ENCODE data around the gene ZNHIT2. TPM values are rescaled to one million over a fixed set of nuclear protein-coding genes. Genes with fewer than 3 reads are reported as not detected.

The ZNHIT2 gene
- total and polyA plus RNA-seq, 8 donors, result 3.1 to 10.6 (median 5.8) TPM

DNA sequence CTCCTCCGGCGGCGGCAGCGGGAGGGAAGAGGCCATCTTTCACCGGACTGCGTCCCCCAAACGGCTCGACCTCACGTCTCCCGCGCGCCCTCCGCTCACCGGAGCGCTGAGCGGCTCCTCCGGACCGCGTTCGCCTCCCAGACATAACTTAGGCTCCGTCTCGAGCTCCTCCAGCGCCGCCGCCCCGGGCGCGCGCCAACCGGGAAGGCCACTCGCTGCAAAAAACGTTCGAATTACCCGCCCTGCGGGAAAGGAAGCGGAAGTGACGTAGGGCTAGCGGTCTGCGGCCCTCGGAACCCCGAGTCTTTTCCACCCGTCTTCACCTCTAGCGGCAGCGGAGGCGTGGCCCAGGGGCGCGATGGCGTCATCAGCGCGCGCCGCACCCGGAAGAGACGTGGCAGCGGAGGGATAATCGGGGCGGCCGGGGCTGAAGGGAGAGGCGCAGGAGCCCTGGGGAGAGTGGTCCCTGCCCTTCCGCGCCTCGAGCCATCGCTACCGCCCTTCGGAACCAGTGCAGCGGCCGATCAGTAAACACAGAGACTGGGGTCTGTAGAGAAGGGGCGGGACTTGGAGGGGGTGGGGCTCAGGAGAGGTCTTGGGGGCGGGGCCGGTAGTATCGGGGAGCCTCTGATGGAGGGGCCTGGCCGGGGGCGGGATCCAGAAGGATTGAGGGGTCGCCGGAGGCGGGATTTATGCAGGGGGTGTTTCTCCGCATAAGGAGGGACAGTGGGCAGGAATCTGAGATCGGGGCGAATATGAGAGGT lies 33.5 kb downstream of the ZNHIT2 start, which contains the start of the genes CDCA5 and ZFPL1:
Gene CDCA5 (minus strand): TSS at position 207 of the 764 bp plus-strand sequence. CDS start 62 bp downstream, at position 145.
Gene ZFPL1 (plus strand): TSS at position 389 of the 764 bp plus-strand sequence. CDS start 477 bp downstream, outside the sequence.
- H3K36me3 ChIP-seq, result peaks cover 0 to 40% of the 10 kb centered on the region in 2 donors

DNA sequence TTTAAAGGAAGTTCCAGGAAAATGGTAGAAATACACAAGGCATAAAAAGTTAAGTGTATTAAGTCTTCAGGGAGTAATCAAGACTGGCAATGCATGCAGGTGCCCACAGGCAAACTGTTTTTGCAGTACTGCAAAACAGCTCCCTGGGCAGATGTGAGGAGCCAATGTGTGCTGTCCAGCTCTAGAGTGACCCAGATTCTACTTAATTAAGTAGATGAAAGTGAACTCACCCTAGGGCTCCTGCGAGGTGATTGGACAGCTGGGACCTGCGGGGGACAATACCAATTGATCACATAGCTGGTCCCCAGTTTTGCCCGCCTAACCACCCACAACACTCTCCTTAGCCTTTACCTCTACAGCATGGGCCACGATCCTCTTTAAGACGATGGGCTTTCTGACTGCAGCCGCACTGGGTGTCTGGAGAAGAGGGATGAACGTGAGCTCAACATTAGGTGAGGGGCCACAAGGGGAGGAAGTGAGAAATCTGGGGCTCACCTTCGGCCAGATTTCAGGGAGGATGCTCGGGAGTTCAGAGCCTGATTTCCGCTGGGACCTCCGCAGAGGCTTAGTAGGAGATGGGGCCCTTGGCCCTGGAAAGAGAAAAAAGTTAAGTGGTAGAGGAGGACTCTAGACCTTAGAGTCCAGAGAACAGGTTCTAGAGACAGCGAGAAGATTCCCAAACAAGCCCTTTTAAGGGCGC lies 34.2 kb downstream of the ZNHIT2 start:
- Histone ChIP-seq H3K4me3 (peak overlapping the region; percentile 79 to 85), H3K9me3 (no peaks in the 10 kb centered on the region), H3K36me3 (peaks cover 0 to 33% of the 10 kb centered on the region in 2 donors), H3K27me3 (no peaks in the 10 kb centered on the region), H3K4me1 (peaks cover 9 to 27% of the 10 kb centered on the region in 2 donors), H3K27ac (peak overlapping the region in 1 of 2 donors; percentile 90)
- no peak for TF ChIP-seq CTCF (IDR thresholded peaks at IDR 0.05)
- DNase-seq (no peak), ATAC-seq (no peak)
- intact Hi-C loops (cut with DNase I), result no loop called here

More for the DNA sequence above, 33.5 kb downstream of the ZNHIT2 start, which contains the start of the genes CDCA5 and ZFPL1:
- intact Hi-C loops (cut with DNase I), result no loop called here
- DNase-seq, result peak; percentile 94 to 98 (median 96)
- H3K4me1 ChIP-seq, result peaks cover 9 to 27% of the 10 kb centered on the region in 2 donors
- peak; percentile 96 for ATAC-seq
- peak within 1 kb of the TSS; percentile 90 to 92 for H3K27ac ChIP-seq
- no peaks in the 10 kb centered on the region for H3K27me3 ChIP-seq
- H3K9me3 ChIP-seq, result no peaks in the 10 kb centered on the region
- no peak for TF ChIP-seq CTCF (IDR thresholded peaks at IDR 0.05)
- peak within 1 kb of the TSS; percentile 79 to 85 for H3K4me3 ChIP-seq

GRCh38 chr11:65078786-65079342 lies 38.6 kb downstream of the ZNHIT2 start:
- no peak overlapping the region for H3K27ac ChIP-seq
- intact Hi-C loops (cut with DNase I), result no loop called here
- no peaks in the 10 kb centered on the region for H3K36me3 ChIP-seq
- ATAC-seq, result no peak
- H3K4me3 ChIP-seq, result no peak overlapping the region
- TF ChIP-seq CTCF (IDR thresholded peaks at IDR 0.05), result no peak
- H3K27me3 ChIP-seq, result no peaks in the 10 kb centered on the region
- no peaks in the 10 kb centered on the region for H3K9me3 ChIP-seq
- H3K4me1 ChIP-seq, result peaks cover 0 to 9% of the 10 kb centered on the region in 2 donors
- no peak for DNase-seq

GRCh38 chr11:65078151-65078550 lies 39.4 kb downstream of the ZNHIT2 start:
- DNase-seq (peak in 1 of 4 donors; percentile 7), ATAC-seq (peak; percentile 91)
- TF ChIP-seq CTCF (IDR thresholded peaks at IDR 0.05), result peak; percentile 50 to 77
- peaks cover 0 to 2% of the 10 kb centered on the region in 2 donors for H3K4me1 ChIP-seq
- no peaks in the 10 kb centered on the region for H3K9me3 ChIP-seq
- no peak overlapping the region for H3K27ac ChIP-seq
- no peaks in the 10 kb centered on the region for H3K36me3 ChIP-seq
- intact Hi-C loops (cut with DNase I), result no loop called here
- H3K4me3 ChIP-seq, result no peak overlapping the region
- no peaks in the 10 kb centered on the region for H3K27me3 ChIP-seq

Measured in left lung (tissue), 10 donors.